CD4-positive, alpha-beta T cell (primary cell): ENCODE measurements around the gene RAD18. TPM values are rescaled to one million over a fixed set of nuclear protein-coding genes. Genes with fewer than 3 reads are reported as not detected.

ENCODE experiments used
- ATAC-seq: fragments of 200-7000 bp; cut with Tn5 transposase; one replicate; pipeline ENCODE4 v1.10.0; 2022; ENCODE audit warnings: mild to moderate bottlenecking; ENCODE audit not compliant: poor library complexity
- CTCF ChIA-PET: fragments of 350-600 bp; sonication (Branson Sonifier 250); formaldehyde crosslinking; loops from one replicate; lab custom pipeline; 2021; ENCODE audit warnings: antibody characterized with exemption, inconsistent platforms; lab: Charles Lee
- POLR2A ChIA-PET: fragments of 350-600 bp; sonication (Branson Sonifier 250); formaldehyde crosslinking; loops from one replicate; lab custom pipeline; 2021; ENCODE audit warnings: antibody characterized with exemption, inconsistent platforms; lab: Charles Lee
- DNase-seq, 14 experiments: peaks; one replicate each; pipeline ENCODE4 v3.0.0-alpha.2; 2013 to 2020; ENCODE audit warnings: mixed read lengths in 2 of 14
- H3K27ac ChIP-seq, 2 donors: one replicate each; pipeline versions ENCODE4 v1.5.1 to v1.7.0; 2013; ENCODE audit warnings: low read length in 2 of 2, low read depth in 1 of 2, mild to moderate bottlenecking in 1 of 2
- H3K27me3 ChIP-seq, 2 experiments: 1 replicate in 1 of 2; 2 replicates in 1 of 2; pipeline versions ENCODE4 v1.6.1 to v1.7.0; 2013; ENCODE audit warnings: low read length in 2 of 2, control low read depth in 1 of 2, mild to moderate bottlenecking in 1 of 2, moderate library complexity in 1 of 2; ENCODE audit not compliant: insufficient read depth in 2 of 2, control insufficient read depth in 1 of 2
- H3K36me3 ChIP-seq: one replicate; pipeline ENCODE4 v1.6.1; 2013; ENCODE audit warnings: low read length, control low read depth; ENCODE audit not compliant: insufficient read depth
- H3K4me1 ChIP-seq: one replicate; pipeline ENCODE4 v1.6.1; 2013; ENCODE audit warnings: low read length, control low read depth; ENCODE audit not compliant: insufficient read depth
- H3K4me3 ChIP-seq: one replicate; pipeline ENCODE4 v1.5.1; 2013; ENCODE audit warnings: mild to moderate bottlenecking, low read length, moderate library complexity
- H3K9me3 ChIP-seq, 2 experiments: 1 replicate in 1 of 2; 2 replicates in 1 of 2; pipeline versions ENCODE4 v1.6.1 to v1.7.0; 2013; ENCODE audit warnings: low read length in 2 of 2, mild to moderate bottlenecking in 2 of 2, control low read depth in 1 of 2, moderate library complexity in 1 of 2; ENCODE audit not compliant: control insufficient read depth in 1 of 2, insufficient read depth in 1 of 2
- H3K27ac Mint-ChIP-seq: one replicate; pipeline ENCODE4 v1.8.0; 2020; ENCODE audit warnings: mixed read lengths
- H3K27me3 Mint-ChIP-seq: one replicate; pipeline ENCODE4 v1.8.0; 2021; ENCODE audit warnings: mixed read lengths
- H3K36me3 Mint-ChIP-seq: one replicate; pipeline ENCODE4 v1.8.0; 2021; ENCODE audit warnings: low read depth, mixed read lengths
- H3K4me1 Mint-ChIP-seq: one replicate; pipeline ENCODE4 v1.8.0; 2021; ENCODE audit warnings: low read depth, mixed read lengths
- H3K4me3 Mint-ChIP-seq: one replicate; pipeline ENCODE4 v1.8.0; 2020; ENCODE audit warnings: mild to moderate bottlenecking, mixed read lengths
- H3K9me3 Mint-ChIP-seq: one replicate; pipeline ENCODE4 v1.8.0; 2020; ENCODE audit warnings: mixed read lengths
- CTCF ChIP-seq: fragments of 200-600 bp; IDR thresholded peaks from one replicate; pipeline ENCODE4 v1.8.0; 2022; ENCODE audit warnings: antibody characterized with exemption, mild to moderate bottlenecking
- intact Hi-C, 2 experiments: fragments of 100-400 bp; cut with DNase I in 1 of 2; cut with micrococcal nuclease in 1 of 2; formaldehyde crosslinking; loops; one replicate each; pipeline versions ENCODE4 v1.15.1 to v1.9.0; 2023 to 2025; cut with DNase I, micrococcal nuclease
- total RNA-seq, 174 experiments: library from RNA in 2 of 174; stranded (reverse) in 2 of 174; gene quantifications; one replicate each; pipeline ENCODE4 v1.2.3 and lab custom pipeline; 2021 to 2026

The RAD18 gene
- total RNA-seq, 2 experiments from 2014 or later: 9.6 to 10.0 TPM

GRCh38 chr3:8931342-8931741 is 31.9 kb downstream of the RAD18 start:
- H3K9me3 ChIP-seq: no peaks in the 10 kb centered on the region
- H3K4me1 ChIP-seq: no peaks in the 10 kb centered on the region
- H3K27me3 ChIP-seq: no peaks in the 10 kb centered on the region
- POLR2A ChIA-PET: no interaction called here
- Mint-ChIP-seq H3K36me3 (peaks cover 23% of the 10 kb centered on the region), H3K27me3 (no peaks in the 10 kb centered on the region), H3K4me1 (no peaks in the 10 kb centered on the region), H3K4me3 (no peak overlapping the region), H3K27ac (no peak overlapping the region), H3K9me3 (no peaks in the 10 kb centered on the region)
- TF ChIP-seq CTCF: no peak
- no peak overlapping the region for H3K27ac ChIP-seq
- DNase-seq (no peak), ATAC-seq (no peak)
- no peak overlapping the region for H3K4me3 ChIP-seq
- peaks cover 2% of the 10 kb centered on the region for H3K36me3 ChIP-seq
- CTCF ChIA-PET: no interaction called here
- intact Hi-C loops: no loop called here

GRCh38 chr3:8929860-8930259 is 33.4 kb downstream of the RAD18 start:
- Mint-ChIP-seq H3K9me3 (no peaks in the 10 kb centered on the region), H3K27ac (no peak overlapping the region), H3K27me3 (no peaks in the 10 kb centered on the region), H3K4me1 (no peaks in the 10 kb centered on the region), H3K4me3 (no peak overlapping the region), H3K36me3 (peaks cover 26% of the 10 kb centered on the region)
- H3K36me3 ChIP-seq: no peaks in the 10 kb centered on the region
- H3K27ac ChIP-seq: no peak overlapping the region
- TF ChIP-seq CTCF: no peak
- ChIA-PET CTCF (no interaction called here), POLR2A (no interaction called here)
- no peaks in the 10 kb centered on the region for H3K27me3 ChIP-seq
- no peaks in the 10 kb centered on the region for H3K4me1 ChIP-seq
- ATAC-seq (no peak), DNase-seq (no peak)
- H3K9me3 ChIP-seq: no peaks in the 10 kb centered on the region
- no peak overlapping the region for H3K4me3 ChIP-seq
- intact Hi-C loops: no loop called here

GRCh38 chr3:8914491-8914890 is 48.8 kb downstream of the RAD18 start:
- POLR2A ChIA-PET: no interaction called here
- CTCF ChIA-PET: no interaction called here

More at GRCh38 chr3:8914491-8914890, 48.8 kb downstream of the RAD18 start:
- no peak overlapping the region for H3K27ac ChIP-seq
- peaks cover 5% of the 10 kb centered on the region for H3K36me3 ChIP-seq
- Mint-ChIP-seq H3K36me3 (peaks cover 45% of the 10 kb centered on the region), H3K4me1 (no peaks in the 10 kb centered on the region), H3K9me3 (peaks cover under 1% of the 10 kb centered on the region), H3K27me3 (no peaks in the 10 kb centered on the region), H3K27ac (no peak overlapping the region), H3K4me3 (no peak overlapping the region)
- no peak for ATAC-seq
- H3K4me3 ChIP-seq: no peak overlapping the region
- no peak for DNase-seq
- intact Hi-C loops: no loop called here
- no peaks in the 10 kb centered on the region for H3K9me3 ChIP-seq
- H3K4me1 ChIP-seq: no peaks in the 10 kb centered on the region
- no peaks in the 10 kb centered on the region for H3K27me3 ChIP-seq
- TF ChIP-seq CTCF: no peak
